PC-3 (cell line): ENCODE results near the gene CEP104. TPM values are rescaled to one million over a fixed set of nuclear protein-coding genes. Genes with fewer than 3 reads are reported as not detected.

Source experiments
- ATAC-seq: fragments of 200-7000 bp; cut with Tn5 transposase; 2 replicates; pipeline ENCODE4 v1.9.1; 2020; ENCODE audit warnings: mild to moderate bottlenecking, moderate library complexity
- BruUV-seq: library from RNA; stranded (reverse); fragments of 400-500 nt; replicated peaks from 2 replicates; lab custom pipeline; 2021; lab: Mats Ljungman, UMichigan
- CTCF ChIA-PET: fragments of 300-600 bp; sonication (Branson Sonifier 250); formaldehyde crosslinking; loops from one replicate; lab custom pipeline; 2022; ENCODE audit warnings: antibody characterized with exemption; lab: Charles Lee
- POLR2A ChIA-PET: fragments of 300-600 bp; sonication (Branson Sonifier 250); formaldehyde crosslinking; loops from one replicate; lab custom pipeline; 2022; ENCODE audit warnings: antibody characterized with exemption; ENCODE audit not compliant: unreplicated experiment; lab: Charles Lee
- DNase-seq: peaks from one replicate; pipeline ENCODE4 v3.0.0-alpha.2; 2015
- H2AFZ ChIP-seq: fragments of 300-600 bp; sonication (generic); 2 replicates; pipeline ENCODE4 v1.6.0; 2016; ENCODE audit warnings: antibody characterized with exemption, low read length
- H3F3A ChIP-seq: fragments of 300-600 bp; sonication (generic); one replicate; pipeline ENCODE4 v1.6.0; 2017; ENCODE audit warnings: antibody characterized with exemption, low read length, control low read depth, mild to moderate bottlenecking; ENCODE audit not compliant: unreplicated experiment
- H3K27ac ChIP-seq: fragments of 300-600 bp; sonication (generic); 2 replicates; pipeline ENCODE4 v1.5.1; 2016; ENCODE audit warnings: mild to moderate bottlenecking, low read length
- H3K27me3 ChIP-seq: fragments of 300-600 bp; sonication (generic); 2 replicates; pipeline ENCODE4 v1.6.1; 2016; ENCODE audit warnings: low read length, mixed read lengths
- H3K36me3 ChIP-seq: fragments of 300-600 bp; sonication (generic); 2 replicates; pipeline ENCODE4 v1.6.1; 2016; ENCODE audit warnings: low read depth, mixed run types, low read length, mixed read lengths
- H3K4me1 ChIP-seq: fragments of 300-600 bp; sonication (generic); 2 replicates; pipeline ENCODE4 v1.5.1; 2016; ENCODE audit warnings: low read length; ENCODE audit not compliant: insufficient read depth
- H3K4me2 ChIP-seq: fragments of 300-600 bp; sonication (generic); 2 replicates; pipeline ENCODE4 v1.6.0; 2016; ENCODE audit warnings: low read length
- H3K4me3 ChIP-seq: fragments of 300-600 bp; sonication (generic); 2 replicates; pipeline ENCODE4 v1.5.1; 2016; ENCODE audit warnings: mild to moderate bottlenecking, low read length, mixed read lengths
- H3K79me2 ChIP-seq: fragments of 300-600 bp; sonication (generic); 2 replicates; pipeline ENCODE4 v1.6.1; 2017; ENCODE audit warnings: low read length, mixed read lengths
- H3K9ac ChIP-seq: fragments of 300-600 bp; sonication (generic); 2 replicates; pipeline ENCODE4 v1.6.0; 2016; ENCODE audit warnings: mild to moderate bottlenecking, low read length
- H3K9me2 ChIP-seq: fragments of 300-600 bp; sonication (generic); replicated peaks from 2 replicates; pipeline ENCODE4 v1.6.1; 2016; ENCODE audit warnings: mixed run types, low read length, mixed read lengths
- H3K9me3 ChIP-seq: fragments of 300-600 bp; sonication (generic); 2 replicates; pipeline ENCODE4 v1.6.1; 2016; ENCODE audit warnings: low read length, mixed read lengths
- H4K20me1 ChIP-seq: fragments of 300-600 bp; sonication (generic); 2 replicates; pipeline ENCODE4 v1.6.1; 2016; ENCODE audit warnings: low read length, mixed read lengths
- EZH2 ChIP-seq: fragments of 300-600 bp; sonication (generic); IDR thresholded peaks from one replicate; pipeline ENCODE4 v1.6.1; 2017; ENCODE audit warnings: antibody characterized with exemption, mild to moderate bottlenecking, low read length; ENCODE audit not compliant: unreplicated experiment
- EZH2phosphoT487 ChIP-seq: fragments of 300-600 bp; sonication (generic); IDR thresholded peaks from 2 replicates; pipeline ENCODE4 v1.6.1; 2018; ENCODE audit warnings: mild to moderate bottlenecking, antibody characterized with exemption, low read length, borderline replicate concordance
- intact Hi-C: fragments of 100-400 bp; cut with micrococcal nuclease; formaldehyde crosslinking; loops from 2 replicates; pipeline ENCODE4 v1.9.0; 2023
- total RNA-seq: library from RNA; depleted of rRNA; stranded (reverse); fragments of >200 nt; gene quantifications from 2 replicates; pipeline ENCODE4 v1.2.3, GENCODE V29; 2014
- TF ChIP-seq, protein P1 (sequence below): fragments of 300-600 bp; sonication (generic); conservative IDR thresholded peaks from 2 replicates; pipeline ENCODE4 v1.5.1; 2017; ENCODE audit warnings: antibody characterized with exemption, low read depth, mild to moderate bottlenecking, low read length

CEP104 gene
- total RNA-seq, 1 experiment from 2014 or later, result 64.1 TPM

DNA sequence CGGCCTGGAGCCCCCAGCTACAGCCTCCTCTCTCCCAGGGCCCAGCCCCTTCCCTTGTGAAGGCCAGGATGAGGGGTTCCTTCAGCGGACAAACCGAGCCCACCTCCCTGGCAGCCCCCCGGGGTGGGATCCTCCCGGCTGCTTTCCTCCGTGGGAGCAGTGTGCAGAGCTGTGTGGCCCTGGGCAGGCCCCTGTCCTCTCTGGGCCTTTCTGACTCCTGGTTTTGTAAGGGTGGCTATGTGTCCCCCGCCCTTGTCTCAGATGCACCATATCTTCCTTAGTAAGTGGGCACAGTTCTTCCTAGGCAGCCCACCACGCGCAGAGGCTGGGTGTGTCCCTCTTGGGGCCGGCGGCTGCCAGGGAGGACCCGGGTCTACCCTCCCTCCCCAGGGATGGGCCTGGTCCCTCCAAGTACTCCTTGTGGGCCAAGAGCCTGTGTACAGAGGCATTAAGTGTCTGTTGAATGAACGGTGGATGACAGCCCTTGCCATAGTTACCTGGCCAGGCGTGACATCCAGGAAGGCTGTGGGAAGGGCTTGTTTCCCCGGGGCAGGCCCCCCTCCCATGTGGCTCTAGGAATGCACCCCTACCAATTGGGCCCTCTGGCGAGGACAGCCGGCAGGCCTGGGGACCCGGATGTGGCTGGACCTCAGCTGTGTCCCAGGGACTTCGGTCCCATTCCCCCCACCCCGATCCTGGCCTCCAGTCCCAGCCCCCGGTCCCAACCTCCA lies 80.6 kb downstream of the CEP104 start:
- ChIA-PET POLR2A (no interaction called here), CTCF (interaction anchor here (1.0 kb wide), 1 partner anchor 9 kb away, joined by 3 read pairs; no protein-coding TSS in a partner anchor)
- peaks cover 16% of the 10 kb centered on the region for H3K36me3 ChIP-seq
- H3K9ac ChIP-seq, result no peak overlapping the region
- no TSS peak for BruUV-seq
- H3K4me2 ChIP-seq, result no peak overlapping the region
- H3K9me3 ChIP-seq, result no peaks in the 10 kb centered on the region
- H4K20me1 ChIP-seq, result no peaks in the 10 kb centered on the region
- TF ChIP-seq, protein P1, sequence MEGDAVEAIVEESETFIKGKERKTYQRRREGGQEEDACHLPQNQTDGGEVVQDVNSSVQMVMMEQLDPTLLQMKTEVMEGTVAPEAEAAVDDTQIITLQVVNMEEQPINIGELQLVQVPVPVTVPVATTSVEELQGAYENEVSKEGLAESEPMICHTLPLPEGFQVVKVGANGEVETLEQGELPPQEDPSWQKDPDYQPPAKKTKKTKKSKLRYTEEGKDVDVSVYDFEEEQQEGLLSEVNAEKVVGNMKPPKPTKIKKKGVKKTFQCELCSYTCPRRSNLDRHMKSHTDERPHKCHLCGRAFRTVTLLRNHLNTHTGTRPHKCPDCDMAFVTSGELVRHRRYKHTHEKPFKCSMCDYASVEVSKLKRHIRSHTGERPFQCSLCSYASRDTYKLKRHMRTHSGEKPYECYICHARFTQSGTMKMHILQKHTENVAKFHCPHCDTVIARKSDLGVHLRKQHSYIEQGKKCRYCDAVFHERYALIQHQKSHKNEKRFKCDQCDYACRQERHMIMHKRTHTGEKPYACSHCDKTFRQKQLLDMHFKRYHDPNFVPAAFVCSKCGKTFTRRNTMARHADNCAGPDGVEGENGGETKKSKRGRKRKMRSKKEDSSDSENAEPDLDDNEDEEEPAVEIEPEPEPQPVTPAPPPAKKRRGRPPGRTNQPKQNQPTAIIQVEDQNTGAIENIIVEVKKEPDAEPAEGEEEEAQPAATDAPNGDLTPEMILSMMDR, result no peak
- no peak for TF ChIP-seq EZH2
- no peak for TF ChIP-seq EZH2phosphoT487
- no peaks in the 10 kb centered on the region for H3K79me2 ChIP-seq
- H3K27ac ChIP-seq, result no peak overlapping the region
- H3K4me1 ChIP-seq, result peaks cover 13% of the 10 kb centered on the region; the same call in 1 of the 2 replicates
- no peak overlapping the region for H2AFZ ChIP-seq
- no peak overlapping the region for H3K4me3 ChIP-seq
- no peaks in the 10 kb centered on the region for H3K27me3 ChIP-seq
- DNase-seq (no peak), ATAC-seq (no peak)
- H3K9me2 ChIP-seq, result no peaks in the 10 kb centered on the region
- intact Hi-C loops, result no loop called here
- H3F3A ChIP-seq, result no peaks in the 10 kb centered on the region

DNA sequence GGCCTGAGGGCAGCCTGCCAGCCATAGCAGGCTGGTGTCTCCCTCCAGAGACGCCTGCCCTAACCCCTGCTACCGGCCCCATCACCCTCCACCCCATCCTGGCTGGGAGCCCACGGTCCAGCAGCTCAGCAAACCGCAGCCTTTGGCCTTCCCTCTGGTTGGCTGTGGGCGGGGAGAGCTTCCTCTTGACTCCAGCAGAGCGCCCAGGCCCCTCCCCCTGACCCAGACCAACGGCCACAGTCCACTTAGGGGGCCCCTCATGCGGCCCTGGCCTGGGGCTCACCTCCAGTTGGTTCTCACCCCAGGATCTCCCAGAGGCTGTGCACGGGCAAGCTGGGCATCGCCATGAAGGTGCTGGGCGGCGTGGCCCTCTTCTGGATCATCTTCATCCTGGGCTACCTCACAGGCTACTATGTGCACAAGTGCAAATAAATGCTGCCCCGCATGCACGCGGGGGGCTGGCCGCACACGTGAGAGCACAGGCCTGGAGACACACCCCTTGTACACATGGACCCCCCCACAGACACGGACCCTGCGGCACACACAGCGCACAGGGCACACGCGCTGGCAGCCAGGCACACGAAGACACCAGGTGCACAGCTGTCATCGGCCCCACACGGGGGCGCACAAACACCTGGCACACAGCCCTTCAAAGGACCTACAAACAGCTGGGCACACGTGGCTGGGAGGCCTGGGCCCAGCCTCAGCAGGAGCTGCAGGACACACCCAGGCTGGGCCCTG lies 81.4 kb downstream of the CEP104 start:
- no peak overlapping the region for H3K4me3 ChIP-seq

More for the DNA sequence above, 81.4 kb downstream of the CEP104 start:
- no peaks in the 10 kb centered on the region for H3K9me3 ChIP-seq
- TF ChIP-seq, protein P1, result peak; percentile 74
- no peak for TF ChIP-seq EZH2
- H2AFZ ChIP-seq, result no peak overlapping the region
- CTCF ChIA-PET, result interaction anchor here (1.0 kb wide), 1 partner anchor 9 kb away, joined by 3 read pairs; no protein-coding TSS in a partner anchor
- POLR2A ChIA-PET, result no interaction called here
- H3K27me3 ChIP-seq, result no peaks in the 10 kb centered on the region
- peaks cover 9% of the 10 kb centered on the region for H3K36me3 ChIP-seq
- H3K79me2 ChIP-seq, result no peaks in the 10 kb centered on the region
- H4K20me1 ChIP-seq, result no peaks in the 10 kb centered on the region
- H3K4me2 ChIP-seq, result no peak overlapping the region
- no peak overlapping the region for H3K9ac ChIP-seq
- no TSS peak for BruUV-seq
- no peaks in the 10 kb centered on the region for H3F3A ChIP-seq
- no peak overlapping the region for H3K27ac ChIP-seq
- H3K4me1 ChIP-seq, result peaks cover 13% of the 10 kb centered on the region; the same call in 1 of the 2 replicates
- DNase-seq (peak; percentile 72), ATAC-seq (peak; percentile 19)
- H3K9me2 ChIP-seq, result no peaks in the 10 kb centered on the region
- intact Hi-C loops, result no loop called here
